Upper lobe of left lung (tissue), 6 donors: ENCODE results near the gene BCAT1. TPM values are rescaled to one million over a fixed set of nuclear protein-coding genes. Genes with fewer than 3 reads are reported as not detected.
"Not testable (repeated sequence)": the region's sequence is repeated elsewhere in the genome, so short reads cannot be mapped to it uniquely, and the experiment has no call there.

Experiments used
- ATAC-seq, 2 donors: fragments of 200-7000 bp; cut with Tn5 transposase; one replicate each; pipeline ENCODE4 v1.9.1; 2022; ENCODE audit warnings: mild to moderate bottlenecking in 2 of 2, moderate library complexity in 2 of 2; ENCODE audit not compliant: low FRiP score in 2 of 2
- DNase-seq, 2 donors: peaks; one replicate each; pipeline ENCODE4 v3.0.0-alpha.2; 2019 to 2020
- H3K27ac ChIP-seq, 4 donors: fragments of 200-600 bp; sonication (generic); one replicate each; pipeline ENCODE4 v1.5.1; 2016 to 2019
- H3K27me3 ChIP-seq, 4 donors: fragments of 200-600 bp; sonication (generic); one replicate each; pipeline ENCODE4 v1.5.1; 2017 to 2019
- H3K36me3 ChIP-seq, 4 donors: fragments of 200-600 bp; sonication (generic); one replicate each; pipeline ENCODE4 v1.5.1; 2016 to 2019
- H3K4me1 ChIP-seq, 4 donors: fragments of 200-600 bp; sonication (generic); one replicate each; pipeline ENCODE4 v1.5.1; 2018 to 2019
- H3K4me3 ChIP-seq, 4 donors: fragments of 200-600 bp; sonication (generic); one replicate each; pipeline ENCODE4 v1.5.1; 2017 to 2019; ENCODE audit warnings: mild to moderate bottlenecking in 2 of 4, moderate library complexity in 1 of 4
- H3K9me3 ChIP-seq, 4 donors: fragments of 200-600 bp; sonication (generic); one replicate each; pipeline ENCODE4 v1.5.1; 2018 to 2019
- EP300 ChIP-seq, 4 donors: sonication (generic); formaldehyde crosslinking; IDR thresholded peaks; one replicate each; pipeline ENCODE4 v1.5.1; 2017; ENCODE audit warnings: antibody characterized with exemption in 4 of 4, control low read depth in 2 of 4
- POLR2A ChIP-seq, 4 donors: fragments of 450-650 bp; IDR thresholded peaks; one replicate each; pipeline ENCODE4 v1.5.1; 2016 to 2017; ENCODE audit warnings: antibody characterized with exemption in 4 of 4, mild to moderate bottlenecking in 2 of 4
- POLR2AphosphoS5 ChIP-seq, 2 donors: sonication (generic); formaldehyde crosslinking; IDR thresholded peaks; one replicate each; pipeline ENCODE4 v1.5.1; 2017; ENCODE audit warnings: antibody characterized with exemption in 2 of 2
- WGBS, 2 donors: methylation state at CpG; one replicate each; pipeline ENCODE4 v1.1.5; 2017 to 2018; 5-methylcytosine and 5-hydroxymethylcytosine counted together
- total RNA-seq, 6 donors: library from RNA; depleted of rRNA in 4 of 6; stranded (reverse); fragments of >200 nt in 4 of 6; gene quantifications; one replicate each; pipeline versions ENCODE4 v1.1.0 to v1.2.1, GENCODE V29; 2016 to 2021
- TF ChIP-seq, protein P1 (sequence below), 6 experiments: fragments of 450-650 bp in 4 of 6; fragments of 200-600 bp in 2 of 6; sonication (generic) in 2 of 6; IDR thresholded peaks; one replicate each; pipeline ENCODE4 v1.5.1; 2016 to 2019; ENCODE audit warnings: antibody characterized with exemption in 6 of 6
- donor health status: DM: no; HTN: no; CAD: no; lungs with moderate emphysema.
- donor health status: DM: no; HTN: yes; CAD: no; lungs with severe emphysema.

The BCAT1 gene
- total RNA-seq, 6 donors from 2014 or later = 52.7 to 145 (median 72.7) TPM

DNA sequence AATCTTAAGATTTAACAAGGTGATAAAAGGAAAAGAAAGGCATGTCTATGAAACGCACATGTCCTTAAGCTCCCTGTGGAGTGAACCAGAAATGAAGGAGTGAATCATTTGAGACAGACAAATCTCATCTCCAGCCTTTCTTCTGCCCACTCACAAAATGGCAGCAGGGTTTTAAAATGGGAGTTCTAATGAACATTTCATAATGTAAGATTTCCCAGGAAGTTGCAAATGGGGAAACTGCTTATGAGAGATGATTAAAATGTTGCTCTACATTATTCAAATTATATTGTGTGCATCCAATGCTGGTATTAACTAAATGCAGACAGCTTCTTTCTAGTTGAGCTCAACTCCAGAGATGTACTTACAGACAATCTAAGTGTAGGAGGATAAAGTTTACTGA is 76.7 kb downstream of the BCAT1 start:
- Histone ChIP-seq H3K4me3 (no peak overlapping the region), H3K36me3 (peaks cover 0 to 4% (median 2%) of the 10 kb centered on the region in 4 donors), H3K27me3 (no peaks in the 10 kb centered on the region), H3K27ac (no peak overlapping the region), H3K9me3 (no peaks in the 10 kb centered on the region), H3K4me1 (no peaks in the 10 kb centered on the region)
- no peak for ATAC-seq
- no peak for TF ChIP-seq POLR2AphosphoS5 (IDR thresholded peaks at IDR 0.05)
- TF ChIP-seq POLR2A (IDR thresholded peaks at IDR 0.05) = no peak
- TF ChIP-seq EP300 (IDR thresholded peaks at IDR 0.05) = no peak
- DNase-seq = no peak
- 86 to 93% methylated on average over 1 of the region's 1 CpG for WGBS, 2 donors

DNA sequence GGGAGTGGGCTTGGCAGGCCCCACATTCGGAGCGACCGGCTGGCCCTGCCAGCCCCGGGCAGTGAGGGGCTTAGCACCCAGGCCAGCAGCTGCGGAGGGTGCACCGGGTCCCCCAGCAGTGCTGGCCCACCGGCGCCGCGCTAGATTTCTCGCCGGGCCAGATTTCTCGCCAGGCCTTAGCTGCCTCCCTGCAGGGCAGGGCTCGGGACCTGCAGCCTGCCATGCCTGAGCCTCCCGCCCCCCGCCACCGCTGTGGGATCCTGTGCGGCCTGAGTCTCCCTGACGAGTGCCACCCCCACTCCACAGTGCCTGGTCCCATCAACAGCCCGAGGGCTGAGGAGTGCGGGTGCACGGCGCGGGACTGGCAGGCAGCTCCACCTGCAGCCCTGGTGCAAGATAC is 82.8 kb downstream of the BCAT1 start:
- H3K9me3 ChIP-seq, H3K4me3 ChIP-seq, ATAC-seq, H3K4me1 ChIP-seq, H3K27ac ChIP-seq, H3K27me3 ChIP-seq, H3K36me3 ChIP-seq: not testable (repeated sequence)
- peak in 1 of 2 donors; percentile 70 for DNase-seq
- 80 to 99% methylated on average over 1 to 20 of the region's 24 CpGs for WGBS, 2 donors

DNA sequence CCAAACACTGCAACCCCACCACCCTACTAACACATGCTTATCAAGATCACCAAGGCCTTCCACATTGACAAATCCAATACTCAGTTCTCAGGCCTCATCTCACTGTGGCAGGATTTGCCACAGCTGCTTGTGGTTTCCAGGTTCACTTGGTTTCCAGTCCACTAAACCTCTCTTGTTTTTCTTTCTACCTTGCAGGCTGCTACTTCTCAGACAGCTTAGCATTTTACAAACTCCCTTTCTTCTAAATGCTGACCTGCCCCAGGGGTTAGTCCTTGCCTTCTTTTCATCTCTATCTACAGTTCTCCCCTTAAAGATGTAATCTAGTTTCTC is 84.1 kb downstream of the BCAT1 start:
- H3K4me1 ChIP-seq = peaks cover 0 to 9% (median 0%) of the 10 kb centered on the region in 4 donors
- DNase-seq (no peak), ATAC-seq (no peak)
- no peak overlapping the region for H3K4me3 ChIP-seq
- no peak overlapping the region for H3K27ac ChIP-seq
- H3K9me3 ChIP-seq = no peaks in the 10 kb centered on the region
- H3K36me3 ChIP-seq = peaks cover 0 to 3% (median 0%) of the 10 kb centered on the region in 4 donors
- TF ChIP-seq, protein P1, sequence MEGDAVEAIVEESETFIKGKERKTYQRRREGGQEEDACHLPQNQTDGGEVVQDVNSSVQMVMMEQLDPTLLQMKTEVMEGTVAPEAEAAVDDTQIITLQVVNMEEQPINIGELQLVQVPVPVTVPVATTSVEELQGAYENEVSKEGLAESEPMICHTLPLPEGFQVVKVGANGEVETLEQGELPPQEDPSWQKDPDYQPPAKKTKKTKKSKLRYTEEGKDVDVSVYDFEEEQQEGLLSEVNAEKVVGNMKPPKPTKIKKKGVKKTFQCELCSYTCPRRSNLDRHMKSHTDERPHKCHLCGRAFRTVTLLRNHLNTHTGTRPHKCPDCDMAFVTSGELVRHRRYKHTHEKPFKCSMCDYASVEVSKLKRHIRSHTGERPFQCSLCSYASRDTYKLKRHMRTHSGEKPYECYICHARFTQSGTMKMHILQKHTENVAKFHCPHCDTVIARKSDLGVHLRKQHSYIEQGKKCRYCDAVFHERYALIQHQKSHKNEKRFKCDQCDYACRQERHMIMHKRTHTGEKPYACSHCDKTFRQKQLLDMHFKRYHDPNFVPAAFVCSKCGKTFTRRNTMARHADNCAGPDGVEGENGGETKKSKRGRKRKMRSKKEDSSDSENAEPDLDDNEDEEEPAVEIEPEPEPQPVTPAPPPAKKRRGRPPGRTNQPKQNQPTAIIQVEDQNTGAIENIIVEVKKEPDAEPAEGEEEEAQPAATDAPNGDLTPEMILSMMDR (IDR thresholded peaks at IDR 0.05) = no peak
- TF ChIP-seq POLR2A (IDR thresholded peaks at IDR 0.05) = no peak
- no peak for TF ChIP-seq POLR2AphosphoS5 (IDR thresholded peaks at IDR 0.05)
- no peak for TF ChIP-seq EP300 (IDR thresholded peaks at IDR 0.05)
- no peaks in the 10 kb centered on the region for H3K27me3 ChIP-seq

DNA sequence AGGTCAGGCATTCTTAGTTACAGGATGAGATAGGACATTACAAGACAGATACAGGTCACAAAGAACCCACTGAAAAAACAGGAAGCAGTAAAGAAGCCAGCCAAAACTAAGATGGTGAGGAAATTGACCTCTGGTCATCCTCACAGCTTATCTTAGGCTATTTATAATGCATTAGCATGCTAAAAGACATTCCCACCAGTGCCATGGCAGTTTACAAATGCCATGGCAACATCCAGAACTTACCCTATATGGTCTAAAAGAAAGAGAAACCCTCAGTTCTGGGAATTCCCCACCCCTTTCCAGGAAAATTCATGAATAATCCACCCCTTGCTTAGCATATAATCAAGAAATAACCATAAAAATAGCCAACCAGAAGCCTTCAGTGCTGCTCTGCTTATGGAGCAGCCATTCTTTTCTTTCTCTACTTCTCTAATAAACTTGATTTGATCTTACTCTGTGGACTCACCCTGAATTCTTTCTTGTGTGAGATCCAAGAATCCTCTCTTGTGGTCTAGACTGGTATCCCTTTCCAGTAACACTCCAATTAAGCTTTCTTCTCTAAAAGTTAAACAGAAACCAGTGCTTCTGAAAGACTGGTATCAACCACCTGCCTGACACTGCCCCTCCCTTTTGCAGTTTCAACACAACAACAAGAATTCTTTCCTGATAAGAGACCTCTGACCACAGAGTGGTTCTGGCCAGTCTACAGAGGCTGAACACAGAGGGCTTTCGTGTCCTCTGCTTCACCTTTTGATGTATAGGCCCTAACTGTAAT is 86.9 kb downstream of the BCAT1 start:
- TF ChIP-seq EP300 (IDR thresholded peaks at IDR 0.05) (peak in 1 of 4 donors; percentile 65), POLR2A (IDR thresholded peaks at IDR 0.05) (no peak), POLR2AphosphoS5 (IDR thresholded peaks at IDR 0.05) (peak in 1 of 2 donors; percentile 24)
- TF ChIP-seq, protein P1 (IDR thresholded peaks at IDR 0.05) = no peak
- H3K27me3 ChIP-seq = no peaks in the 10 kb centered on the region
- H3K27ac ChIP-seq = peak overlapping the region in 3 of 4 donors; percentile 13 to 41 (median 37)
- DNase-seq (peak in 1 of 2 donors; percentile 72), ATAC-seq (peak; percentile 68 to 91)
- no peak overlapping the region for H3K4me3 ChIP-seq
- H3K4me1 ChIP-seq = peaks cover 0 to 9% (median 0%) of the 10 kb centered on the region in 4 donors
- H3K36me3 ChIP-seq = no peaks in the 10 kb centered on the region
- WGBS, 2 donors = 56 to 62% methylated on average over 1 of the region's 1 CpG
- H3K9me3 ChIP-seq = no peaks in the 10 kb centered on the region

DNA sequence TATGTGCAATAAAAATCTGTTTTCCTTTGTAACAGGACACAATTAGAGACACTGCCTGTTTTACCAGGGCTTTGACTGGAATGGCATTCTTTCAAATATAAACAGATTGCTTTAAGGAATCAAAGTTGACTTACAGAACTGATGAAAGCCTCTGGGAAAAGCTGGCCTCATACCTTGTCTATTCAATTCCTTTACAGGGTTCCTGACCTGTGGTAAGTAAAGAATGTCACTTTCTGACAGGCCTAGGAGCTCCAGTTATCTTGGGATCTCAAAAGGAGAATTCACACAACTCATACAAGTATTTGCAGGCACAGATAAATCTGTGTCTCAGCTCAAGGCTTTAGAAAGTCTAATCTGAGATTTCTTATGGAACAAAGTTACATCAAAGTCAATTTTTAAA is 88.4 kb downstream of the BCAT1 start:
- Histone ChIP-seq H3K4me3 (no peak overlapping the region), H3K27me3 (no peaks in the 10 kb centered on the region), H3K4me1 (peaks cover 0 to 9% (median 0%) of the 10 kb centered on the region in 4 donors), H3K36me3 (no peaks in the 10 kb centered on the region), H3K27ac (no peak overlapping the region), H3K9me3 (no peaks in the 10 kb centered on the region)
- DNase-seq (no peak), ATAC-seq (no peak)
- TF ChIP-seq EP300 (IDR thresholded peaks at IDR 0.05) = no peak
- no peak for TF ChIP-seq POLR2A (IDR thresholded peaks at IDR 0.05)
- TF ChIP-seq, protein P1 (IDR thresholded peaks at IDR 0.05) = no peak
- no peak for TF ChIP-seq POLR2AphosphoS5 (IDR thresholded peaks at IDR 0.05)

DNA sequence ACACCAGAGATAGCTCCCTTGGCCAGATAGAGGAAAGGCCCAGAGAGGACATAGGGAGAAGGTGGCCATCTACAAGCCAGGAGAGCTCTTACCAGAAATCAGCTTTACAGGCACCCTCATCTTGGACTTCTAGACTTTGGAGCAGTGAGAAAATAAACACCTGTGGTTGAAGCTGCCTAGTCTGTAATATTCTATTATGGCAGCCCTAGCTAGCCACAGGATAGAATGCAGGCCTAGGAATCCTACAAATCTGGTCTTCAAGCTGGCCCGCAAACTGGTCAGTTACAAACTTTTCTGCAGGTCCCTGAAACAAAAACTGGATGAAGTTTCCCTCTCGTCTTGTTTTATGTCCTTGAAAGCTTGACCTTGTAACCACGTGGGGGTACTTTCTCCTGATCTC is 92.4 kb downstream of the BCAT1 start:
- WGBS, 2 donors = 93 to 97% methylated on average over 3 of the region's 3 CpGs
- Histone ChIP-seq H3K27me3 (no peaks in the 10 kb centered on the region), H3K36me3 (no peaks in the 10 kb centered on the region), H3K27ac (no peak overlapping the region), H3K9me3 (no peaks in the 10 kb centered on the region), H3K4me3 (no peak overlapping the region), H3K4me1 (peaks cover 0 to 2% (median 0%) of the 10 kb centered on the region in 4 donors)
- ATAC-seq (no peak), DNase-seq (no peak)
- no peak for TF ChIP-seq EP300 (IDR thresholded peaks at IDR 0.05)
- no peak for TF ChIP-seq POLR2A (IDR thresholded peaks at IDR 0.05)
- no peak for TF ChIP-seq POLR2AphosphoS5 (IDR thresholded peaks at IDR 0.05)
- TF ChIP-seq, protein P1 (IDR thresholded peaks at IDR 0.05) = no peak
